Measurements from ENCODE around the gene PGRMC1. TPM values are rescaled to one million over a fixed set of nuclear protein-coding genes. Genes with fewer than 3 reads are reported as not detected.
"Not testable (repeated sequence)": the region's sequence is repeated elsewhere in the genome, so short reads cannot be mapped to it uniquely, and the experiment has no call there.

The PGRMC1 gene
- total RNA-seq: 92.4 TPM

GRCh38 chrX:119235872-119236622 is at the start of gene PGRMC1:
PGRMC1 (plus strand) TSS chrX:119236285; CDS start chrX:119236364, 79 bp downstream.
- peak; percentile 88 for DNase-seq

GRCh38 chrX:119186763-119187162 is 49.3 kb upstream of the PGRMC1 start:
- peak; percentile 37 for DNase-seq

GRCh38 chrX:119187298-119187697 is 48.8 kb upstream of the PGRMC1 start:
- peak; percentile 2 for DNase-seq

GRCh38 chrX:119189115-119189514 is 47.0 kb upstream of the PGRMC1 start:
- no peak for DNase-seq

- peak; percentile 85 for DNase-seq
Observed at GRCh38 chrX:119189595-119189994, 46.5 kb upstream of the PGRMC1 start.

- peak; percentile 71 for DNase-seq
Observed at GRCh38 chrX:119190091-119190681, 45.9 kb upstream of the PGRMC1 start.

- DNase-seq: peak; percentile 87
Observed at GRCh38 chrX:119190831-119191230, 45.3 kb upstream of the PGRMC1 start.

- peak; percentile 41 for DNase-seq
Observed at GRCh38 chrX:119194621-119195020, 41.5 kb upstream of the PGRMC1 start.

- DNase-seq: no peak
Observed at GRCh38 chrX:119201570-119201969, 34.5 kb upstream of the PGRMC1 start.

- no peak for DNase-seq
Observed at GRCh38 chrX:119206203-119206602, 29.9 kb upstream of the PGRMC1 start.

- not testable (repeated sequence) for DNase-seq
Observed at GRCh38 chrX:119207483-119207882, 28.6 kb upstream of the PGRMC1 start.

- no peak for DNase-seq
Observed at GRCh38 chrX:119208401-119209057, 27.6 kb upstream of the PGRMC1 start.

- not testable (repeated sequence) for DNase-seq
Observed at GRCh38 chrX:119210931-119211648, 25.0 kb upstream of the PGRMC1 start.

- DNase-seq: no peak
Observed at GRCh38 chrX:119211649-119212014, 24.5 kb upstream of the PGRMC1 start.

GRCh38 chrX:119218198-119218597 is 17.9 kb upstream of the PGRMC1 start:
- DNase-seq: peak; percentile 42

GRCh38 chrX:119222932-119223331 is 13.2 kb upstream of the PGRMC1 start:
- DNase-seq: no peak

- DNase-seq: no peak
Observed at GRCh38 chrX:119223783-119224182, 12.3 kb upstream of the PGRMC1 start.

- DNase-seq: peak; percentile 61
Observed at GRCh38 chrX:119226446-119226845, 9.6 kb upstream of the PGRMC1 start.

GRCh38 chrX:119228512-119229252 is 7.4 kb upstream of the PGRMC1 start:
- DNase-seq: no peak

- no peak for DNase-seq
Observed at GRCh38 chrX:119229253-119229615, 6.9 kb upstream of the PGRMC1 start.

GRCh38 chrX:119230850-119231249 is 5.2 kb upstream of the PGRMC1 start:
- no peak for DNase-seq

- DNase-seq: no peak
Observed at GRCh38 chrX:119231936-119232445, 4.1 kb upstream of the PGRMC1 start.
